GM23338 (cell line): ENCODE results near the gene TTC14. TPM values are rescaled to one million over a fixed set of nuclear protein-coding genes. Genes with fewer than 3 reads are reported as not detected.

Experiments
- ATAC-seq: fragments of 200-7000 bp; cut with Tn5 transposase; 3 replicates; pipeline ENCODE4 v1.9.1; 2020
- DNase-seq: peaks from one replicate; pipeline ENCODE4 v3.0.0-alpha.2; 2015; ENCODE audit warnings: low spot score
- H2AFZ ChIP-seq: fragments of 200-600 bp; sonication (generic); 2 replicates; pipeline ENCODE4 v1.8.0; 2016; ENCODE audit warnings: antibody characterized with exemption, mild to moderate bottlenecking, moderate library complexity
- H3F3A ChIP-seq: fragments of 200-600 bp; sonication (generic); replicated peaks from 2 replicates; pipeline ENCODE4 v1.8.0; 2017; ENCODE audit warnings: antibody characterized with exemption, mixed run types, low read depth
- H3K27ac ChIP-seq: fragments of 200-600 bp; sonication (generic); 2 replicates; pipeline ENCODE4 v1.6.1; 2016; ENCODE audit warnings: low read depth
- H3K27me3 ChIP-seq: fragments of 200-600 bp; sonication (generic); 2 replicates; pipeline ENCODE4 v1.8.0; 2016; ENCODE audit warnings: mild to moderate bottlenecking, mixed run types, moderate library complexity; ENCODE audit not compliant: insufficient read depth
- H3K36me3 ChIP-seq: fragments of 200-600 bp; sonication (generic); 2 replicates; pipeline ENCODE4 v1.8.0; 2016; ENCODE audit warnings: mild to moderate bottlenecking; ENCODE audit not compliant: insufficient read depth
- H3K4me1 ChIP-seq: fragments of 200-600 bp; sonication (generic); 2 replicates; pipeline ENCODE4 v1.8.0; 2016; ENCODE audit warnings: mild to moderate bottlenecking, moderate library complexity; ENCODE audit not compliant: insufficient read depth
- H3K4me2 ChIP-seq: fragments of 200-600 bp; sonication (generic); 2 replicates; pipeline ENCODE4 v1.7.1; 2017; ENCODE audit warnings: mixed run types
- H3K4me3 ChIP-seq: fragments of 200-600 bp; sonication (generic); 2 replicates; pipeline ENCODE4 v1.6.1; 2016; ENCODE audit warnings: mixed run types
- H3K79me2 ChIP-seq: fragments of 200-600 bp; sonication (generic); replicated peaks from 2 replicates; pipeline ENCODE4 v1.8.0; 2017; ENCODE audit warnings: mild to moderate bottlenecking; ENCODE audit not compliant: insufficient read depth
- H3K9me2 ChIP-seq: fragments of 200-600 bp; sonication (generic); 2 replicates; pipeline ENCODE4 v1.8.0; 2017; ENCODE audit not compliant: insufficient read depth
- H4K20me1 ChIP-seq: fragments of 200-600 bp; sonication (generic); replicated peaks from 2 replicates; pipeline ENCODE4 v1.8.0; 2017; ENCODE audit warnings: mild to moderate bottlenecking; ENCODE audit not compliant: insufficient read depth
- H3K27ac Mint-ChIP-seq: 2 replicates; pipeline ENCODE4 v1.8.0; 2020; ENCODE audit warnings: inconsistent platforms, mild to moderate bottlenecking, moderate library complexity, mixed read lengths
- H3K27me3 Mint-ChIP-seq: 3 replicates; pipeline ENCODE4 v1.8.0; 2022; ENCODE audit warnings: low read depth, mild to moderate bottlenecking, moderate library complexity, mixed read lengths, inconsistent platforms; ENCODE audit not compliant: insufficient read depth, poor library complexity
- H3K36me3 Mint-ChIP-seq: 3 replicates; pipeline ENCODE4 v1.8.0; 2021; ENCODE audit warnings: low read depth, mild to moderate bottlenecking, inconsistent platforms, moderate library complexity, mixed read lengths
- H3K4me1 Mint-ChIP-seq: 3 replicates; pipeline ENCODE4 v1.8.0; 2020; ENCODE audit warnings: mild to moderate bottlenecking, inconsistent platforms, mixed read lengths
- H3K4me3 Mint-ChIP-seq: 3 replicates; pipeline ENCODE4 v1.8.0; 2021; ENCODE audit warnings: moderate library complexity, mild to moderate bottlenecking, inconsistent platforms, mixed read lengths
- H3K9me3 Mint-ChIP-seq: 3 replicates; pipeline ENCODE4 v1.8.0; 2020; ENCODE audit warnings: moderate library complexity, mild to moderate bottlenecking, inconsistent platforms, mixed read lengths
- CREB1 ChIP-seq: fragments of 250-450 bp; sonication (Bioruptor Pico); IDR thresholded peaks from 2 replicates; pipeline ENCODE4 v1.5.0; 2020; ENCODE audit warnings: low read depth, mild to moderate bottlenecking, moderate library complexity
- CTCF ChIP-seq, 2 experiments: fragments of 200-600 bp in 1 of 2; sonication (generic) in 1 of 2; conservative IDR thresholded peaks; 2 replicates each; pipeline versions ENCODE4 v1.5.1 to v1.6.1; 2016 to 2017; ENCODE audit warnings: antibody characterized with exemption in 2 of 2, low read depth in 2 of 2, mild to moderate bottlenecking in 2 of 2, moderate library complexity in 1 of 2
- EZH2 ChIP-seq: fragments of 200-600 bp; sonication (generic); IDR thresholded peaks from one replicate; pipeline ENCODE4 v1.8.0; 2017; ENCODE audit warnings: antibody characterized with exemption, mild to moderate bottlenecking, low read depth; ENCODE audit not compliant: unreplicated experiment
- EZH2phosphoT487 ChIP-seq: fragments of 200-600 bp; sonication (generic); IDR thresholded peaks from one replicate; pipeline ENCODE4 v1.8.1; 2018; ENCODE audit warnings: antibody characterized with exemption; ENCODE audit not compliant: unreplicated experiment
- JUNB ChIP-seq: IDR thresholded peaks from one replicate; pipeline ENCODE4 v1.6.1; 2016; ENCODE audit warnings: antibody characterized with exemption; ENCODE audit not compliant: unreplicated experiment
- NANOG ChIP-seq: IDR thresholded peaks from 2 replicates; pipeline ENCODE4 v1.6.1; 2016; ENCODE audit warnings: antibody characterized with exemption, borderline replicate concordance
- POLR2AphosphoS5 ChIP-seq: IDR thresholded peaks from 2 replicates; pipeline ENCODE4 v1.6.1; 2016; ENCODE audit warnings: antibody characterized with exemption, low read depth
- STAT1 ChIP-seq: IDR thresholded peaks from one replicate; pipeline ENCODE4 v1.6.1; 2016; ENCODE audit warnings: antibody characterized with exemption; ENCODE audit not compliant: unreplicated experiment
- ZNF114 ChIP-seq: fragments of 250-450 bp; sonication (Bioruptor Pico); IDR thresholded peaks from 2 replicates; pipeline ENCODE4 v1.5.0; 2020; ENCODE audit warnings: mild to moderate bottlenecking, moderate library complexity
- ZNF331 ChIP-seq: fragments of 250-450 bp; sonication (Bioruptor Pico); IDR thresholded peaks from 2 replicates; pipeline ENCODE4 v1.5.0; 2020; ENCODE audit warnings: low read depth, mild to moderate bottlenecking, moderate library complexity
- polyA plus RNA-seq: library from polyadenylated mRNA; unstranded; fragments of >200 nt; fragmentation: Nextera tagmentation; extraction: Ambion mirVana; gene quantifications from 2 replicates; pipeline ENCODE4 v1.2.1, GENCODE V29; 2016
- total RNA-seq: library from RNA; depleted of rRNA; stranded (reverse); fragments of >200 nt; shearing (Covaris generic); gene quantifications from 2 replicates; pipeline ENCODE4 v1.2.3, GENCODE V29; 2014
- TF ChIP-seq, protein P1 (sequence below): IDR thresholded peaks from one replicate; pipeline ENCODE4 v1.6.1; 2018; ENCODE audit warnings: antibody characterized with exemption; ENCODE audit not compliant: unreplicated experiment
- TF ChIP-seq, protein P2 (sequence below): fragments of 250-450 bp; sonication (Bioruptor Pico); IDR thresholded peaks from 2 replicates; pipeline ENCODE4 v1.5.0; 2020; ENCODE audit warnings: mild to moderate bottlenecking, moderate library complexity
- TF ChIP-seq, protein P3 (sequence below): IDR thresholded peaks from 2 replicates; pipeline ENCODE4 v1.6.1; 2016; ENCODE audit warnings: antibody characterized with exemption

Gene TTC14
- total and polyA plus RNA-seq, 2 experiments from 2014 or later = 20.0 to 22.1 TPM

DNA sequence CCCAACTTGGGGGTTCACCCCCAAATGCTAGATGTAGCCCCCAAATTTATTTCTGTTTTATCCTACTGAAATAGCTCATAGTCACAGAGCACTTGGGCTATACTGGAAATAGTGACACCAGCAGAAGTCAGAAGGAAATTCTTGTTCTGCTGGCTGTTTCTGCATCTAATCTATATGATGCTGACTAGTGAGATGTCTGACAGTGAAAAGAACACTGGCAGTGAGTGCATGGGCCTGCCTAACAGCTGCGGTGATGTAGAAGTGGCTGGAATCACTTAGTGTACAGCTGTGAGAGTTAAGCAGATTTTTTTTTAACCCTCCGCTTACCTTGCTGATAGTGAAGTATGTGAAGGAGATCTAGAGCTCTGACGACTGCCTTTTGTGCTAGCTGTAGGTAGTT lies 14.0 kb downstream of the TTC14 start:
- Histone ChIP-seq H2AFZ (no peak overlapping the region), H4K20me1 (0 out of 2 replicates have a peak, but pooled peaks cover 3% of the 10 kb centered on the region), H3F3A (no peaks in the 10 kb centered on the region), H3K4me1 (no peaks in the 10 kb centered on the region), H3K4me2 (no peak overlapping the region), H3K79me2 (no peaks in the 10 kb centered on the region), H3K36me3 (peaks cover 5% of the 10 kb centered on the region; the same call in 1 of the 2 replicates), H3K27ac (no peak overlapping the region), H3K27me3 (no peaks in the 10 kb centered on the region), H3K4me3 (no peak overlapping the region), H3K9me2 (no peaks in the 10 kb centered on the region)
- Mint-ChIP-seq H3K27me3 (no peaks in the 10 kb centered on the region), H3K4me3 (no peak overlapping the region), H3K9me3 (no peaks in the 10 kb centered on the region), H3K27ac (no peak overlapping the region), H3K4me1 (no peaks in the 10 kb centered on the region), H3K36me3 (peaks cover 15% of the 10 kb centered on the region; the same call in 2 of the 3 replicates)
- no peak for ATAC-seq
- TF ChIP-seq, protein P1, sequence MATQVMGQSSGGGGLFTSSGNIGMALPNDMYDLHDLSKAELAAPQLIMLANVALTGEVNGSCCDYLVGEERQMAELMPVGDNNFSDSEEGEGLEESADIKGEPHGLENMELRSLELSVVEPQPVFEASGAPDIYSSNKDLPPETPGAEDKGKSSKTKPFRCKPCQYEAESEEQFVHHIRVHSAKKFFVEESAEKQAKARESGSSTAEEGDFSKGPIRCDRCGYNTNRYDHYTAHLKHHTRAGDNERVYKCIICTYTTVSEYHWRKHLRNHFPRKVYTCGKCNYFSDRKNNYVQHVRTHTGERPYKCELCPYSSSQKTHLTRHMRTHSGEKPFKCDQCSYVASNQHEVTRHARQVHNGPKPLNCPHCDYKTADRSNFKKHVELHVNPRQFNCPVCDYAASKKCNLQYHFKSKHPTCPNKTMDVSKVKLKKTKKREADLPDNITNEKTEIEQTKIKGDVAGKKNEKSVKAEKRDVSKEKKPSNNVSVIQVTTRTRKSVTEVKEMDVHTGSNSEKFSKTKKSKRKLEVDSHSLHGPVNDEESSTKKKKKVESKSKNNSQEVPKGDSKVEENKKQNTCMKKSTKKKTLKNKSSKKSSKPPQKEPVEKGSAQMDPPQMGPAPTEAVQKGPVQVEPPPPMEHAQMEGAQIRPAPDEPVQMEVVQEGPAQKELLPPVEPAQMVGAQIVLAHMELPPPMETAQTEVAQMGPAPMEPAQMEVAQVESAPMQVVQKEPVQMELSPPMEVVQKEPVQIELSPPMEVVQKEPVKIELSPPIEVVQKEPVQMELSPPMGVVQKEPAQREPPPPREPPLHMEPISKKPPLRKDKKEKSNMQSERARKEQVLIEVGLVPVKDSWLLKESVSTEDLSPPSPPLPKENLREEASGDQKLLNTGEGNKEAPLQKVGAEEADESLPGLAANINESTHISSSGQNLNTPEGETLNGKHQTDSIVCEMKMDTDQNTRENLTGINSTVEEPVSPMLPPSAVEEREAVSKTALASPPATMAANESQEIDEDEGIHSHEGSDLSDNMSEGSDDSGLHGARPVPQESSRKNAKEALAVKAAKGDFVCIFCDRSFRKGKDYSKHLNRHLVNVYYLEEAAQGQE = no peak
- TF ChIP-seq STAT1 (no peak), JUNB (no peak), ZNF114 (CRISPR knock-in tag) (no peak), POLR2AphosphoS5 (no peak), CREB1 (CRISPR knock-in tag) (no peak), CTCF (conservative IDR thresholded peaks at IDR 0.05; ENCODE audit: low read depth in 2 of 2) (no peak), EZH2 (no peak), ZNF331 (no peak), NANOG (no peak), EZH2phosphoT487 (no peak)
- TF ChIP-seq, protein P2, sequence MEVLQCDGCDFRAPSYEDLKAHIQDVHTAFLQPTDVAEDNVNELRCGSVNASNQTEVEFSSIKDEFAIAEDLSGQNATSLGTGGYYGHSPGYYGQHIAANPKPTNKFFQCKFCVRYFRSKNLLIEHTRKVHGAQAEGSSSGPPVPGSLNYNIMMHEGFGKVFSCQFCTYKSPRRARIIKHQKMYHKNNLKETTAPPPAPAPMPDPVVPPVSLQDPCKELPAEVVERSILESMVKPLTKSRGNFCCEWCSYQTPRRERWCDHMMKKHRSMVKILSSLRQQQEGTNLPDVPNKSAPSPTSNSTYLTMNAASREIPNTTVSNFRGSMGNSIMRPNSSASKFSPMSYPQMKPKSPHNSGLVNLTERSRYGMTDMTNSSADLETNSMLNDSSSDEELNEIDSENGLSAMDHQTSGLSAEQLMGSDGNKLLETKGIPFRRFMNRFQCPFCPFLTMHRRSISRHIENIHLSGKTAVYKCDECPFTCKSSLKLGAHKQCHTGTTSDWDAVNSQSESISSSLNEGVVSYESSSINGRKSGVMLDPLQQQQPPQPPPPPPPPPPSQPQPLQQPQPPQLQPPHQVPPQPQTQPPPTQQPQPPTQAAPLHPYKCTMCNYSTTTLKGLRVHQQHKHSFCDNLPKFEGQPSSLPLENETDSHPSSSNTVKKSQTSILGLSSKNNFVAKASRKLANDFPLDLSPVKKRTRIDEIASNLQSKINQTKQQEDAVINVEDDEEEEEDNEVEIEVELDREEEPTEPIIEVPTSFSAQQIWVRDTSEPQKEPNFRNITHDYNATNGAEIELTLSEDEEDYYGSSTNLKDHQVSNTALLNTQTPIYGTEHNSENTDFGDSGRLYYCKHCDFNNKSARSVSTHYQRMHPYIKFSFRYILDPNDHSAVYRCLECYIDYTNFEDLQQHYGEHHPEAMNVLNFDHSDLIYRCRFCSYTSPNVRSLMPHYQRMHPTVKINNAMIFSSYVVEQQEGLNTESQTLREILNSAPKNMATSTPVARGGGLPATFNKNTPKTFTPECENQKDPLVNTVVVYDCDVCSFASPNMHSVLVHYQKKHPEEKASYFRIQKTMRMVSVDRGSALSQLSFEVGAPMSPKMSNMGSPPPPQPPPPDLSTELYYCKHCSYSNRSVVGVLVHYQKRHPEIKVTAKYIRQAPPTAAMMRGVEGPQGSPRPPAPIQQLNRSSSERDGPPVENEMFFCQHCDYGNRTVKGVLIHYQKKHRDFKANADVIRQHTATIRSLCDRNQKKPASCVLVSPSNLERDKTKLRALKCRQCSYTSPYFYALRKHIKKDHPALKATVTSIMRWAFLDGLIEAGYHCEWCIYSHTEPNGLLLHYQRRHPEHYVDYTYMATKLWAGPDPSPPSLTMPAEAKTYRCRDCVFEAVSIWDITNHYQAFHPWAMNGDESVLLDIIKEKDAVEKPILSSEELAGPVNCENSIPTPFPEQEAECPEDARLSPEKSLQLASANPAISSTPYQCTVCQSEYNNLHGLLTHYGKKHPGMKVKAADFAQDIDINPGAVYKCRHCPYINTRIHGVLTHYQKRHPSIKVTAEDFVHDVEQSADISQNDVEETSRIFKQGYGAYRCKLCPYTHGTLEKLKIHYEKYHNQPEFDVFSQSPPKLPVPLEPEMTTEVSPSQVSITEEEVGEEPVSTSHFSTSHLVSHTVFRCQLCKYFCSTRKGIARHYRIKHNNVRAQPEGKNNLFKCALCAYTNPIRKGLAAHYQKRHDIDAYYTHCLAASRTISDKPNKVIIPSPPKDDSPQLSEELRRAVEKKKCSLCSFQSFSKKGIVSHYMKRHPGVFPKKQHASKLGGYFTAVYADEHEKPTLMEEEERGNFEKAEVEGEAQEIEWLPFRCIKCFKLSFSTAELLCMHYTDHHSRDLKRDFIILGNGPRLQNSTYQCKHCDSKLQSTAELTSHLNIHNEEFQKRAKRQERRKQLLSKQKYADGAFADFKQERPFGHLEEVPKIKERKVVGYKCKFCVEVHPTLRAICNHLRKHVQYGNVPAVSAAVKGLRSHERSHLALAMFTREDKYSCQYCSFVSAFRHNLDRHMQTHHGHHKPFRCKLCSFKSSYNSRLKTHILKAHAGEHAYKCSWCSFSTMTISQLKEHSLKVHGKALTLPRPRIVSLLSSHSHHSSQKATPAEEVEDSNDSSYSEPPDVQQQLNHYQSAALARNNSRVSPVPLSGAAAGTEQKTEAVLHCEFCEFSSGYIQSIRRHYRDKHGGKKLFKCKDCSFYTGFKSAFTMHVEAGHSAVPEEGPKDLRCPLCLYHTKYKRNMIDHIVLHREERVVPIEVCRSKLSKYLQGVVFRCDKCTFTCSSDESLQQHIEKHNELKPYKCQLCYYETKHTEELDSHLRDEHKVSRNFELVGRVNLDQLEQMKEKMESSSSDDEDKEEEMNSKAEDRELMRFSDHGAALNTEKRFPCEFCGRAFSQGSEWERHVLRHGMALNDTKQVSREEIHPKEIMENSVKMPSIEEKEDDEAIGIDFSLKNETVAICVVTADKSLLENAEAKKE = no peak
- TF ChIP-seq, protein P3, sequence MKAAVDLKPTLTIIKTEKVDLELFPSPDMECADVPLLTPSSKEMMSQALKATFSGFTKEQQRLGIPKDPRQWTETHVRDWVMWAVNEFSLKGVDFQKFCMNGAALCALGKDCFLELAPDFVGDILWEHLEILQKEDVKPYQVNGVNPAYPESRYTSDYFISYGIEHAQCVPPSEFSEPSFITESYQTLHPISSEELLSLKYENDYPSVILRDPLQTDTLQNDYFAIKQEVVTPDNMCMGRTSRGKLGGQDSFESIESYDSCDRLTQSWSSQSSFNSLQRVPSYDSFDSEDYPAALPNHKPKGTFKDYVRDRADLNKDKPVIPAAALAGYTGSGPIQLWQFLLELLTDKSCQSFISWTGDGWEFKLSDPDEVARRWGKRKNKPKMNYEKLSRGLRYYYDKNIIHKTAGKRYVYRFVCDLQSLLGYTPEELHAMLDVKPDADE = no peak
- no peak for DNase-seq
